22Rv1 (cell line): ENCODE data around the gene MAGOH.

Experiments
- CTCF ChIP-seq: fragments of 450-650 bp; IDR thresholded peaks from 2 replicates; pipeline ENCODE4 v1.5.1; 2017; ENCODE audit warnings: mild to moderate bottlenecking
- ZFX ChIP-seq: fragments of 450-650 bp; IDR thresholded peaks from 2 replicates; pipeline ENCODE4 v1.6.1; 2017; ENCODE audit warnings: antibody characterized with exemption, borderline replicate concordance

- TF ChIP-seq CTCF: no peak
- TF ChIP-seq ZFX: no peak
These were observed 21.6 kb upstream of the MAGOH start for GRCh38 chr1:53259932-53260331.
